Omental fat pad (tissue), 4 donors: Measurements from ENCODE around the gene WNT3. TPM values are rescaled to one million over a fixed set of nuclear protein-coding genes. Genes with fewer than 3 reads are reported as not detected.

Source experiments
- ATAC-seq: fragments of 150-250 bp; one replicate; pipeline ENCODE4 v1.9.1; 2016; ENCODE audit warnings: mild to moderate bottlenecking, moderate library complexity; ENCODE audit not compliant: low FRiP score
- DNase-seq: peaks from one replicate; pipeline ENCODE4 v3.0.0-alpha.2; 2019; ENCODE audit warnings: low spot score
- CTCF ChIP-seq, 3 donors: fragments of 450-650 bp; IDR thresholded peaks; one replicate each; pipeline ENCODE4 v1.5.1; 2016 to 2017; ENCODE audit warnings: antibody characterized with exemption in 3 of 3, mild to moderate bottlenecking in 3 of 3, moderate library complexity in 2 of 3
- total RNA-seq, 4 donors: library from RNA; depleted of rRNA; stranded (reverse); fragments of >200 nt; gene quantifications; one replicate each; pipeline ENCODE4 v1.1.0, GENCODE V29; 2016

The WNT3 gene
- total RNA-seq, 4 donors from 2014 or later = 0.82 to 2.1 (median 1.2) TPM

DNA sequence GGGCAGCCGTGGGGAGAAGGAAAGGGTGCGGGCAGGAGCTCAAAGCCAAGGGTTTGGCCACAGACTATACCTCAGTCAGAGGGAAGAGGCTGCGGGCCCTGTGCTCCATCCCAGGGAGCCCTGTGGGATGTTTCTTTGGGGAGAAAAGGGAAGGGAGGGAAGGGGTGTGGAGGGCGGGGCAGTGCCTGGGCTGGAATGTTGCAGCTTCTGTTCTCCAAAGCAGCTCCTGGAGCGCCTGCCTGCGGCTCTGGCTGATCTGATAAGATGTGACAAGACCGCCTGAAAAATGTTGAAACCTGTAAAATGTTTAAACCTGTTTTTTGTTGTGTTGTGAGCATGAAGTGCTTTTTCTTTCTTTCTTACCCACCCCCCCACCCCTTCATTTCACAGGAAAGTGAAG, 32.8 kb downstream of the WNT3 start:
- no peak for TF ChIP-seq CTCF (IDR thresholded peaks at IDR 0.05)
- DNase-seq (no peak), ATAC-seq (no peak)

DNA sequence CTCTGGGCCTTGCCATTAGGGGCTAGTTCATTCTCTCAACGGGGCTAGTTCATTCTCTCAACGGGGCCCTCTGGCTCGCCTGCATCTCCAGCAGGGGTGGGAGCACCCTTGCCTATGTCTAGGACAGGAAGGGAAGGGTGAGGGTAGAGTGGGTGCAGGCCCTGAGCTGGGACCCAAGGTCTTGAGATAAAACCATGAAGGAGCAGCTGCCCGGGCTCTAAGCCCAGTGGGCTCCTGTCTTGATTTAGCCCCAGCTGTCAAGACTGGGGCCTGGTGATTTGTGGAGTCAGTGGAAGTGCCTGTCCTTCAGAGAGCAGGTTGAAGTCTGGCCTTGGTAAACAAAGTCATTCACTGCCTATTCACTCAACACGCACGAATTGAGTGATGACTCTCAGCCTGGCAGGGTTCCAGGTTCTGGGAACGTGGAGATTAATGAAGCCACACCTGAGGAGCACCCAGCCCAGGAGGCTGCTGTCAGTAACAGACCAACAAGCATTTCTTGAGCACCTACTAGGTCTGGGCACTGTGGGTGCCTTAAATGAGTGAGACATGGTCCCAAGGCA, 35.4 kb downstream of the WNT3 start:
- TF ChIP-seq CTCF (IDR thresholded peaks at IDR 0.05) = no peak
- DNase-seq (no peak), ATAC-seq (no peak)

DNA sequence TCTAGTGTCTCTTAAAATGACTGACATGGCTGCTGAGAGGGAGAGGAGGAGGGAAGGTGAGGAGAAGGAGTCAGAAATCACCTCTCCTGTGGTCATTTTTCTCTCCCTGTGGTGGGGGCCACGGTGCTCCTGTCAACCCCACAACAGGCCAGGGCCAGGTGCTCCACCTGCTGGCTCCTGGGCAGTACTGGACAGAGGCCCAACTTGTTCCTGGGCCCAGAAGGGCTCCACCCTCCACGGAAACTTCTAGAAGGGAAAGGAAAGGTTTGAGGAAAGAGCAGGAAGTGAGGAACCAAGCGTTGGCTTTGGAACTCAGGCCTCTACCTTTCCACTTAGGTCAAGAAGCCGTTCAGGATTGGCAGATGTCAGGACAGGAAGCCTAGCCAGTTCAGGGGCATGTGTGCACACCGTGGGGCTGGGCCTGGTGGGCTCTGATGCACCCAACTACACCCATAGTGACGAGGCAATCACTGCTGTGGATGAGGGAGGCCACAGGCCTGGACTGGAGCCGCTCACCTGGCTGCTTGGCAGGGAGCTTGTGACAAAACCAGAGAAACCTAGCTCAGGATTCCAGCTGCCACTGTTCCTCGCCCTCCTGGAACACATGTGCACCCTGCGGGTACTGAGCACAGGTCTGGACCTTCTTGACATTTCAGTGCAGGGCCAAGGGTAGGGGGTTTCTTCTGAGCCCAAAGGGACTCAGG, 36.1 kb downstream of the WNT3 start:
- TF ChIP-seq CTCF (IDR thresholded peaks at IDR 0.05) = no peak
- ATAC-seq = no peak
- DNase-seq = no peak

DNA sequence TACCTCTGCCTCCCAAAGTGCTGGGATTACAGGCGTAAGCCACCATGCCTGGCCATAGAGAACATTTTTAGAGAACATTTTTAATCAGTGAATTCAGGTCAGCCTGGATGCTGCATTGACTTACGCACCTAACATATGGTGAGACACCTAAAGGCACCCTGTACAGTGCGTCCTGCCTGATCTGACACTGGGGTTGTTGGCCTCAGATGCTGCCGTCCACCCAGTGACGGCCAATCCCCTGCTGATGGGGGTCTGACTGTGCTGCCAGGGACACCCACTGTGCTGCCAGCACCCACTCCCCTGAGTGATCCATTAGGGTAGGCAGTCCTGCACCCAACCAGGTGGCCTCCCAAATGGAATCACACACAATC, 38.5 kb downstream of the WNT3 start:
- no peak for TF ChIP-seq CTCF (IDR thresholded peaks at IDR 0.05)
- DNase-seq (no peak), ATAC-seq (no peak)

GRCh38 chr17:46777943-46778915, 40.3 kb downstream of the WNT3 start:
- DNase-seq (no peak), ATAC-seq (no peak)
- no peak for TF ChIP-seq CTCF (IDR thresholded peaks at IDR 0.05)

GRCh38 chr17:46776298-46777005, 42.0 kb downstream of the WNT3 start:
- ATAC-seq (no peak), DNase-seq (no peak)
- TF ChIP-seq CTCF (IDR thresholded peaks at IDR 0.05) = no peak
